Dermis microvascular lymphatic vessel endothelial cell (primary cell): ENCODE data around the gene SHTN1. TPM values are rescaled to one million over a fixed set of nuclear protein-coding genes. Genes with fewer than 3 reads are reported as not detected.

Experiments
- DNase-seq, 2 donors: peaks; one replicate each; pipeline versions ENCODE4 v3.0.0 to v3.0.0-alpha.2; 2010; ENCODE audit warnings: low read depth in 2 of 2
- total RNA-seq: library from RNA; depleted of rRNA; stranded (reverse); fragments of >200 nt; gene quantifications from 2 replicates; pipeline ENCODE4 v1.2.1, GENCODE V29; 2014

The SHTN1 gene
- total RNA-seq, 1 donor from 2014 or later, result 2.1 TPM

DNA sequence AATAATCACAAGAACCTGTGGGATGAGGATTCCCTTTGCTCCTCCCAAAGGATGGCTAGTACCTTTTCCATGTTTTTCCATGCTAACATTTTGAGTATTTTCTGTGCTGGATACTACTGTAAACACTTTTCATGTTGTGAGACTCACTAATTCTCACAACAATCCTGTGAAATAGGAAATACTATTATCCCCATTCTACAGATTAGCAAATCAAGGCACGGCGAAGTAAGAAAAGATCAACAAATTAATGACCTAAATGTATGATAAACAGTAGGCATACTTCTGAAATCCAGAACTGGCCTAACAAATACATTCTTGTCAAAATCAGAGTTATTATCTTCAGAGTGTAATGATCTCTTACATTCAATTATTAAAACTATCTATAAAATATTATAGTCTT lies 86.4 kb downstream of the SHTN1 start:
- DNase-seq, result no peak

DNA sequence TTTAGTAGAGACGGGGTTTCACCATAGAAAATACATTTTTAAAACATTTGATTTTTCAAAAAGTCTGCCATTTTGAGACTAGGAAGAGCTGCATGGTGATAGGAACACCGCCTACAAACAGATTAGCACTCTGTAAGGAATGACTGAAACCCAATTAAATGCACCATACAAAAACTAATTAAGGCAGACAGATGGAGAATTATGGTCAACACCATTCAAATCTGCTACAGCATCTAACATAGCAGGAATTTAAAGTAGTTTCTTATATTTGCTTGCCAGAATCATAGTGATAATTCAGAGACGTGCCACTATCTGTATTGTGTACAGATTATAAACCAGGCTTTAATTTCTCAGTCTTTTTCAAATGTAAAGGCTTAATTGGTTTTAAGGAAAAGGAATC lies 87.5 kb downstream of the SHTN1 start:
- no peak for DNase-seq

DNA sequence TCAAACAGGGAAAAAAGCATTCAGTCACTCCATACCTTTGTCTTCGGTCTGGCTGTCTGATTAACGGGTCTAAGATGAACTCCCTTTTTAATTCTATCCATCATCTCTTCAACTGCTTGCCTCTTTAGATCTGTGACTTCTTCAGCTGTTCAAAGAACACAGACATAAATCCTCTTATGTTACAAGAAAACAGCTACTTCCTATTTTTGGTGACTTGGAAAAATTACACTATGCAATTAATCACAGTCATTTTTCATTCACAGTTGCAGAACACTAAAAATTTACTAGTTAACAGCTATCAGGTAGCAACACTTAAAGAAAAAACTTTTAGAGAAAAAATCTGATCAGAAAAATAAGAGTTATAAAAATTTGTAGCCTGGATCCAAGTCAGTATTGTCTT lies 89.6 kb downstream of the SHTN1 start:
- no peak for DNase-seq

DNA sequence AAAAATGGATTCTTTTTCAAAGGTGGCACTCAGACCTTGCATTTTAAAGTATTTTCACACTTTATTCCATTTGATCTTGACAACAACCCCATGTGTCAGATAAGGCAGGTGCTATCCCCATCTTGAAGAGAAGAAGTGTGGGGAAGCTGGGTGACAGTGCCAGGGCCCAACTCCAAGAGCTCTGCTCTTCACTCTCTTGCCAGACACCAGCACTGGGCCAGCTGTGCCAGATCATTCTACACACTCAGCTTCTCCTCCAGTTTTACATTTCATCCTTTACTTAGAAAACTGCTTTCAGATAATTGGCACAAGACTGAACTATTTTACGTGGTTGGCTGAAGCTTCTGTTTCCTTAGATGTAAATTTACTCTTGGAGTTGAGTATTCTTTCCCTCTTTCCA lies 91.3 kb downstream of the SHTN1 start:
- no peak for DNase-seq

DNA sequence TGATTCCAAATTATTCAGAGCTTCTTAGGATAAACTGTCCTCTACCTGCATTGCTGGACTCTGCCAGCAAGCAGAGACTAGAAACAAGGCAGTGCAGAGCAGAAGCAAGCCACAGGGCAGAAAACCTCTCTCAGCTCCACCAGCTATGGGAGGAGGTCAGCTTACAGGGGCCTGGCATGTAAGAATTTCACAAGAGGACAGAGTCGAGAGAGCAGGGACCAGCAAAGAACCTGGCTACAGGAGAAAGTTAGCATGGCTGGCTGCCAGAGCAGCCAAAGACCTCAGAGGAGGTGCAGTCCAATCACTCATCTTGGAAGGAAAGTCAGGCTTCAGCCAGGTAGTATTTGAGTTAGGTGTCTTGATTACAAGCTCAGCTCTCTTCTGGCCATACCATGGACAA lies 92.8 kb downstream of the SHTN1 start:
- DNase-seq, result no peak

DNA sequence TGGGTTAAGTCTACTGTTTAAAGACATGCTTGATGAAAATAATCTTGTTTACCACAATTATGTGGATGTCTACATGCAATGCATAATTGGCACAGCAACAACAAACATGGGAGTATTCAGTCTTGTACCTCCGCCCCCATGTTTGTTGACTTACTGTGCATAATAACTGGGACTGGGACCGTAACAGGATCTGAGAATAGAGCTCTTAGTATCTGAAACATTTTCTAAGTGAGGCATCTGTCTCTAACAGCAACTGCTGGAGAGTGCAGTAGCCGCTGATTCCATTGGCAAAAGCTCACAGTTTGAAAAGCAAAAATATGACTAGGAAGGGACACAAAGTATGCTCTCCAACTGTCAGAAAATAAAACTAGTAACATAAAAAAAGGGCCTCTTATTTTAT lies 94.1 kb downstream of the SHTN1 start:
- DNase-seq, result no peak

DNA sequence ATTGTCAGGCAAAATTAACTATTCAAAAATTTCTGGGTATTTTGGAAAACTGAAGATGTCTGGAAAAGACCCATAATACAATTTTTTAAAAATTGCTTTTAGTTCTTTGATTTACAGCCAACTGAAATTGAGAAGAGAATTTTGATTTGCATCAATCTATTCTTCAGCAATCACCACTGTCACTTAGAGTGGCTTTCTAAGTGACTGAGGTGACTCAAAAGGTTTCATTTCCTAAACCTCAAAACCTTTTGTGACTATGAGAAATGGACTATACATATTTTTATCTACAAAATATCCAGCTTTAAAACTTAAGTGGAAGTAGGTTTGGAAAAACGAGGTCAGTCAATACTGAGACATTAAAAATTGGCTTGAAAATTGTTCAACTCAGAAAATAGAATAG lies 95.7 kb downstream of the SHTN1 start:
- no peak for DNase-seq

DNA sequence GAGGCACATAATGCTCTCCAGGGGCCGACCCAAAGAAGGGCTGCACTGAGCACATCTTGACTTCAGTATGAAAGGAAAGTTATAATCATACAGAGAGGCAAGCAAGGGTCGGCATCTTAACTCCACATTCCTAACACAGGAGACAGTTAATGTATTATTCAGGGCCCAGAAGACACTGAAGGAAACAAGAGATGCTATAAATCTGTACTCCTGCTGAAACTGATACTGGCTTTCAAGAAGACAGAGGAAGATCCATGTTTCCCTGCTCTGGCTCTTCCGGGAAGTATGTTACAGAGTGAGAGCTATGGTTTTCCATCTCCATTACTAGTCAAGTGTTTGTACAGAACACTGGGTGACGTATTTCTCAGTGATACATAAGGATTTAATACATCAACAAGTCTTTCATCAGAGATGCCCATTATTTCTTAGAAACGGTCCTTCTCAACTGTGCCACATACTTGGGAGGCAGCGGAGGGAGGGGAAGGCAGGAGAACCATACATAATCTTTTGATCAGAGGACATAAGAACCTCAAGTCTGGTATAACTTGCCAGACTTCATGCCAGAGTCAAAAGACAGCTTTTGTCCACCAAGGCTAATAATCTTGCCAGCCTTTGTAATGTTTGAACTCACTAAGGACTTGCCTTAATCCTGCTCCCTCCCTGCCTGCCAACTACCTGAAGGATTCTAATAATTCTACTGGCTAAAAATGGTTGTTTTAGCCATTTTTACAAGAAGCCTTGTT lies 97.6 kb downstream of the SHTN1 start:
- no peak for DNase-seq

DNA sequence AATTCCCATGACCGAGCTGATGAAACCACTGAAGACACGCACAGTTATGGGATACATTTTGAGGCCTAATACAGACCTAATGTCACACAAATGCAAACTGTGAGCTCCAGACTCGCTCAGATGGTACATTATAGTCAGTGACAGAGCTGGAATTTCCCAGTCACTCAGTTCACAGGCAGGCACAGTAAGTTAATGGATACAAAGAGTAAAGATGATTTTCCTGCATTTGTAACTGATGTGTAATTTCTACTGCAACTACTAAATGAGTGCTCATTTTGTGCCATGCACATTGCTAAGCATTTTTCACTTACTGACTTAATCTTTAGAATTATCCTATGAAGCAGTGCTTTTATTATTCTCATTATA lies 99.2 kb downstream of the SHTN1 start:
- DNase-seq, result no peak

DNA sequence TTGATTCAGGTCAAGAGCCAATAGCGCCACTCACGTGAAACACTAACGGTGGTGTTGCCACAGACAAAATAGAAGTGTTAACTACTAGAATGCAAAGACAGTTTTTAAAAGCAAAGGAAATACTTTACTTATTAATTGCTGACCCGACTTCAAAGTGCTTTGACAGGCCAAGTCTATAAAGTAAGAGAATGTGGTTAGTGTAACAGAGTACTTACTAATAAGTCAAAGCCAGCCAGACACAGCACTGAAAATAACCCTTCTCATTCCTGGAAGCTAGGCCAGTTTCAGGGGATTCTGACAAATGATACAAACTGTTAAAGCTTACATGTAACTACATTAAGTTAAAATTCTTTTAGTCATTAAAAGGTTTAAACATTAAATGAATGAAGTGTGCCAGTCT lies 105.4 kb downstream of the SHTN1 start:
- DNase-seq, result no peak

DNA sequence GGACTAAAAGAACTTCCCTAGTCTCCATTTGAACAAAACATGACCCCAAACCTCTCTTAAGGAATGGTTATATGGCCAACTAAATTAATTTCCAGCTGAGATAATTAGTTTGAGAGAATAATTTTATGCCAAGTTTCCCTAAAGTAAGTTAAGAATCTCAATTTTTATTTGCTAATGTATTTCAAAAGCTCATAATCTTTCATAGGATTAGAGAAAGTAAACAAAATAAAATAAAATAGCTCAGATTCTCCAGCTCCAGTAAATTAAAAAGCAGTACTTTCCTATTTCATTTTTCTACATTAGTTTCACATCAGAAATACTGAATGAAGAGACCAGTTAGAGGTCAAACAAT lies 111.3 kb downstream of the SHTN1 start:
- no peak for DNase-seq

DNA sequence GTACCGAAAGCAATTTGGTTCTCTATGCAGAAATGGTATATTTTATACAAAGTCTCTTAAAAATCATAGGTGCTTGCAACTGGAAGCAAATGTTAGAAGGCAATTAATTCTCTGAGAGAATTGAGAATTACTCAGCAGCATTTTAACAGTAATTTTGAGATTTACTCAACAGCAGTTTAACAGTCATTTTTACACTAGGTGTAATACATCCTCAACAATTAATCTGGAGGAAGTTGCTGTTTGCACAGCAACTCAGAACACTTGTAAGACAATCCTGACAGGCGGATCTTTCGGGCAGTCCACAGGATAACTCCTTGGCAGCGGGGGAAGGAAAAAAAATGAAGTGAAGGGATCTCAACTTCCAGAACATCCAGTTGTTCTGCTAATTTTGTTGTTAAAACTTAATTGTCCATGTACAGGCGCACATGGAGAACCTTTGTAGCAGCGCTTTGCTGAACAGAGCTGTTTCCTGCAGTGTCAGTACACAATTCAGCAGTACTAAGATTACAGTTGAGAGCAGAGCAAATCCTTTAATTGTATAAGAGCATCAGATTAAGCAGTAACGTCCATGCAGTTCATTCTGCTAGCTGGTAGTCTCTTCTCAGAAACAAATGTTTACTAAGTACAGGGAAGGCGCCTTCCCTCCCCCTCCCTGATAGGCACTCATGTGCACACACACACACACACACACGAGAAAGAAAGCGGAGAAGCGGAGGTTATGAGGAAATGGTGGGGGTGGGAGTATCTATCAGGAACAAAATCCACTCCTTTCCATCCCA lies 111.9 kb downstream of the SHTN1 start:
- DNase-seq, result peak in 1 of 2 donors; percentile 42

DNA sequence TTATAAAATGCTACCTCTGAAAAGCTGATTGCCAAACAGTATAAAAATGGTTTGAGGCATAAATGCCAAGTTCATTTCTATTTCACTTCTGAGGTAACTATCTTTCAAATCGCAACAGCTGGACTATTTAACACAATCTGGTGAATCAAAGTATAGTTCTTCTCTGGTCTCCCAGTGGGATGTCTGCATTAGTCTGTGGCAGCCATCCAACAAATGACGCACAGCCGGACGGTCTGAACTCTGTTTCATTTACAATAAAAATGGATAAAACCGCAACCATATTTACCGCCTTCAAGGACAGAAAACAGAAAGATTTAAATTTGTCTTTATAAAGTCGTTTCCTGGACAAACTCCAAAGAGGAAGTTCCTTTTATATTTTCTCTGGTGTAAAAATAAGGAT lies 113.8 kb downstream of the SHTN1 start:
- peak; percentile 49 to 87 for DNase-seq

DNA sequence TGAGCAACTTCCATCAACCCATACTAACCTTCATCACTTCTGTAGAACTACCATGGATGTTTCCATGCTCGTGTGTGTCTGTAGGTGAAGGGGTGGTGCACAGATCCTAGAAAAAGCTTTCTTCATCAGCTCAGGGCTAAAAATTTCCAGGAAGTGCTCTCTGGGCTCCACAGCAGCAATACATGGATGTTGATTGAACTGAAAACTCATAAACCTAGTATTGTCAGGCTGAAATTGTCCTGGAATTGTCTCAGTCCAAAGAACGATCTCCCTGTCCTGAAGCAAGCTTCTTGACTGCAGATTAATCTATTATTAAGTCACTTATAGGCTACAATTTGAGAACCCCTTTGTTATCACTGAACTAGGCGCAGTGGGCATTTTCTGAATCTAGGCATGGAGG lies 115.9 kb downstream of the SHTN1 start:
- no peak for DNase-seq

DNA sequence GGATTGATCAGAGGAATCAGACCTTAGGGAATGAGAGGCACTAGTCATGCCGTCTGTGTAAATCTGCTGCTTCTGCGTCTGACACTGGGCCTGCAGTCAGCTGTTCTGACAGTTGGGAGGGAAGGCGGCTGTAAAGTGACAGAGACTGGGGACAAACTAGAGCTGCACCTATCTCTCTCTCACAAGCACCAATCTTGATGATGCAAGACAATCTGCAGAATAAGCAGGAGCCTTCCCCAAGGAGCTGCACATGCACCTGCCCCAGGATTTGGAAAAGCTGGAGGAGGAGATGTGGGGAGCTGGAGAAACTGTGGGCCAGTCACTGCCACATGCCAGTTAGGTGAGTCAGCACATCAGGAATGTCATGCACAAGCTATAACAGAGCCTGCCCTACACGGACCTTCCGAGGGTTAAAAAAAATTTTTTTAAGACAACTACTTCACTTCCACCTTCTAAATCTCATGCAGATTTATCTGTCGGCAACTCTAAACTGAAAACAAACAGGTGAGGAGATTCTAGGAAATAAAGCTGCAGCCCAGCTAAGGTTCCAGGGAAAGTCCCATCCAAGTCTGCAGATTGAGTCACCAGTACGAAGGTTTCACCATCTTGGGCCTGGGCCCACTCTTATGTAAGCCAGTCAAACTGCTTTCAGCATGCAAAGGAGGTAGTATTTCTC lies 116.5 kb downstream of the SHTN1 start:
- DNase-seq, result peak in 1 of 2 donors; percentile 64

DNA sequence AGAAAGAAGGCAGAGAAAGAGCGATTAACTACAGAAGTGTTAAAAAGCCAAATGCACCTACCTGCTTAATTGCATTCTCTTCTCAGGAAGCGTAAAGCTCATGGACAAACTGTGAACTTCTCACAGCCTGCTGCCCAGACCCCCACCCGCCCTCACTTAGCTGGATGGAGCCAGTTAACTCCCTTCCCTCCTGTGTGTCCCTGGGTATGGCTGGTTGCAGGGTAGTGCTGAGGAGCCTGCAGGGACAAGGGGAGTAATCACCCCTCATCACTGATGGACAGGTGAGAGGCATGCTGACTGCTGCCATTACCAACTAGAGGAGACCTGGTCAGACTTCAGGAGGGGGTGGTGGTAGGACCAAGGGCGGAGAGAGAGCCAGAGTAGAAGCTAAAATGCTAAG lies 118.2 kb downstream of the SHTN1 start:
- DNase-seq, result no peak

DNA sequence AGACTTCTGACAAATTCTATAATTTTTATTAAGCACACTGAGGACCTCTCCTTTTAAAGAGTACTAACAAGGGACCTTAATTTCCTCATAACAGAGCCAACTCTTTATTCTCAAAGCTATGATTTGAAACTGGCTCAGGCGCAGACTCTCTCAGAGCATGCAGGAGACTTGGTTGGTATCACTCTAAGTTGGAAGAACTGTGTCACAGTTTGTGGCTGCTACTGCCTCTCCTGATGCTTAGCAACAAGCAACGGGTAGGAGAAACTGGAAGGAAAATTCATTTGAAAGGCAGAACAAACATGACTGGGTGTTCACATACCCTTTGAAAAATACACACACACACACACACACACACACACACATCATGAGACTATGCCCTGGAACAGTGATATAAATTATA lies 122.3 kb downstream of the SHTN1 start:
- no peak for DNase-seq

DNA sequence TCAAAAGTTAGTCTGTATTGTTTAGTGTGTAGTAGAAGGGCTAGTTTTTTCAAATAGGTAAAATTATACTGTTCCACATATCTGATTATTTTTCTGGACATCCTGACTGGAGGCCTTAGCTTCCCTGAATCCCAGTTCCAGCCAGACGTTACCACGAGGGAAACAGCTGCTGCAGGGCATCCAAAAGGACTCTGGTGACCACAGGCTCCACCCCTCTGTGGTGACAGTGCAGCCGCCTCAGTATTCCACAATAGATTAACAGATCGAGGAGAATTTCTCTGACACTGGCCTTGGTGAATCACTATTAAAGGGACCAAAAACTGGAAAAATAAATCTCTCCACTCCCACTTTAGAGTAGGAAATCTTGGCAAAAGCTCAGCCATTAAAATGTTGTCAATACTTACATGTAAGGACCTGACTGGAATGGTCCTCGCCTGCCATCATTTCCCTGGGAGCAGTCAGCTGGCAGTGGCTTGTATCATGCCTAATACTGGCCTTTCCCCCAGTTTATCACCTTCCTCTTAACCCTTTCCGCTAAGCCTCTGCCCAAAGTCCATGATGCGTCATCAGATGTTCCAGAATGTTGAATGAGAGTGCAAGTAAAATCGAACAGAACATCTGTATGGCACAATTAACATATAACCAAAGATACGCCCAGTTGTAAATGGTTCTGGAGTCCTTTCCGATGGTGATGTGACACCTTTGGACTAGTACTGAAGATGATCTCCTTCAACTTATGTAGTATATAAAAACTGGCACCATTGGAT lies 124.1 kb downstream of the SHTN1 start:
- DNase-seq, result no peak

DNA sequence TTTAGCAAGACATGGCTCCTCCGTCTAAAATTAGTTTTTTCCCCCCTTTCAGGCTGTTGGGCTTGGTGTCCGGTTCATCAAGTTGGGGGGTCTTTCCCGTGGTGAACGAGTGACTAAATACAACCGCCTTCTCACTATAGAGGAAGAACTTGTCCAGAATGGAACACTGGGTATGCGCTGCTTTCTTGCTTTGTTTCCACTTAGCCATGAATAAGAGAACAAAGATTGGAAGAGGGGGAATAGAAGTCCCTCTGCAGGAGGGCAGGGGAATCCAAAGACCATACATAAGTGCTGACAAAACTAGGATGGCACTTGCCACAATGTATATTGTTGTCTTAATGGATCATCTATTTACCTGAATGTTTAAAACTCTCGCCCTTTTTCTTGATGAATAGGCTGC lies 125.2 kb downstream of the SHTN1 start:
- no peak for DNase-seq

DNA sequence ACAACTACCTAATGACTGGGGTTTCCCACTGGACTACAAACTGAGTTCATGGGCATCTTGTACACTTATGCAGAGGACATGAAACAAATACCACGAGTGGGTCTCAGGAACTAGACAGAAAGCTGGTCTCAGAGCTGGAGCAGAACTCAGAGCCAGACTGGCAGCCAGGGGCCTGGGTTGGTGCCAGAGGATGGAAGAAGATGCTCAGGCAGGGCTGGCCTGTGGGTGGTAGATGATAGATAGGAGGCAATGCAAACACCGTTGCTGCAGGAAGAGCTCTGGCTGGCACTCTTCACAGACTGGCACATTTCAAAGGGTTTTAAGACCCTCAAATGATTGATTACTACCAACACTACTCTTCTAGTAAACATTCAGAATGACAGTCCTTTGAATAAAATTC lies 126.9 kb downstream of the SHTN1 start:
- no peak for DNase-seq

DNA sequence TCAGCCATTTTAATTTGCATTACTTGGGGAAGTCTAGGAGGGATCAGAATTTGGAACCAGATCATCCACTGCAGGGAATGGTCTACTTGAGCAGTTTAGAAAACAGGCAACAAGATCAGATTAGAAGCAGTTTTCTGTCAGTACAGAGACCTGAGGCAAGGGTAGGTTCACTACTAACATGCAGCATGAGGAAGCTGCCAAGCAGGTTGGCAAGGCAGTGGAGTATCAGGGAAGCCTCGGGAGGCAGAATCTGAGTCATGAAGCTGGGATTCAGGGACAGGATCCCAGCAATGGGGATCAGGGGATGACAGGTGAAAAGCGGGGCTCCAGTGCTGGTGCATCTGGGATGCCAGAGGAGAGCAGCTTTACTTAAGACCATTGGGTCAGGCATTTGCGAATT lies 127.6 kb downstream of the SHTN1 start:
- no peak for DNase-seq

DNA sequence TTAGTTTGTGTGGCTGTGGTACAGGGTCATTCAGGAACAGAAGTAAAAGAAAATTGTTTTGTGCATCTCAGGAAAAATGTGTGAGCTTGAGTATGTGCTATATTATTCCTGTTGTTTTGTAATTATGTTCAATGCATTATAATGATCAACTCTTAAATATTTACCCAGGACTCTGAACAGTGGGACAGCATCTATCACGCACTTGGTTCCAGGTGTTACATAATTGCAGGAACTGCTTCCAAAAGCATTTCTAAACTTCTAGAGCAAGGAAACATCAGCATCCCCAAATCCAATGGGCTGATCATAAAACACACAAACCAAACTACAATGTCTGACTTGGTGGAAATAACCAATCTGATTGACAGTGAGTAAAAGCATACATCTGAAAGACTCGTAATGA lies 129.1 kb downstream of the SHTN1 start:
- no peak for DNase-seq
